SK-N-SH treated with all-trans-retinoic acid at 6 μM for 48 hours (cell line): ENCODE measurements around the gene CDK14.

Experiments used
- ATAC-seq: fragments of 200-7000 bp; cut with Tn5 transposase; 3 replicates; pipeline ENCODE4 v1.9.1; 2020; ENCODE audit warnings: mild to moderate bottlenecking, moderate library complexity
- BACH2 ChIP-seq: fragments of 250-450 bp; sonication (Bioruptor Pico); IDR thresholded peaks from 2 replicates; pipeline ENCODE4 v1.9.0; 2021; ENCODE audit warnings: mild to moderate bottlenecking, borderline replicate concordance
- CREB5 ChIP-seq: fragments of 250-450 bp; sonication (Bioruptor Pico); IDR thresholded peaks from 2 replicates; pipeline ENCODE4 v1.5.1; 2020; ENCODE audit warnings: low read depth, mild to moderate bottlenecking, moderate library complexity
- CSDC2 ChIP-seq: fragments of 250-450 bp; sonication (Bioruptor Pico); IDR thresholded peaks from 2 replicates; pipeline ENCODE4 v1.5.0; 2020; ENCODE audit warnings: mild to moderate bottlenecking, moderate library complexity
- CSRNP3 ChIP-seq: fragments of 250-450 bp; sonication (Bioruptor Pico); IDR thresholded peaks from 2 replicates; pipeline ENCODE4 v1.5.1; 2021; ENCODE audit warnings: mild to moderate bottlenecking, moderate library complexity
- ESRRG ChIP-seq: fragments of 250-450 bp; sonication (Bioruptor Pico); IDR thresholded peaks from 2 replicates; pipeline ENCODE4 v1.6.1; 2021; ENCODE audit warnings: mild to moderate bottlenecking
- GLIS3 ChIP-seq: fragments of 250-450 bp; sonication (Bioruptor Pico); IDR thresholded peaks from 2 replicates; pipeline ENCODE4 v1.5.0; 2020; ENCODE audit warnings: mild to moderate bottlenecking, moderate library complexity
- OSR1 ChIP-seq: fragments of 250-450 bp; sonication (Bioruptor Pico); IDR thresholded peaks from 2 replicates; pipeline ENCODE4 v1.8.0; 2022; ENCODE audit warnings: moderate library complexity, mild to moderate bottlenecking, inconsistent platforms
- PATZ1 ChIP-seq: fragments of 250-450 bp; sonication (Bioruptor Pico); IDR thresholded peaks from 2 replicates; pipeline ENCODE4 v1.8.0; 2020; ENCODE audit warnings: mild to moderate bottlenecking, moderate library complexity, borderline replicate concordance
- POU6F1 ChIP-seq: fragments of 250-450 bp; sonication (Bioruptor Pico); IDR thresholded peaks from 2 replicates; pipeline ENCODE4 v1.8.0; 2021; ENCODE audit warnings: low read depth, mild to moderate bottlenecking, moderate library complexity, borderline replicate concordance
- PPARA ChIP-seq: fragments of 250-450 bp; sonication (Bioruptor Pico); IDR thresholded peaks from 2 replicates; pipeline ENCODE4 v1.5.0; 2020; ENCODE audit warnings: mild to moderate bottlenecking, borderline replicate concordance
- RARB ChIP-seq: fragments of 250-450 bp; sonication (Bioruptor Pico); IDR thresholded peaks from 2 replicates; pipeline ENCODE4 v1.8.0; 2021; ENCODE audit warnings: mild to moderate bottlenecking, moderate library complexity
- SNAI2 ChIP-seq: fragments of 250-450 bp; sonication (Bioruptor Pico); IDR thresholded peaks from 2 replicates; pipeline ENCODE4 v1.5.0; 2020; ENCODE audit warnings: mild to moderate bottlenecking, moderate library complexity
- TOX ChIP-seq: fragments of 250-450 bp; sonication (Bioruptor Pico); IDR thresholded peaks from 2 replicates; pipeline ENCODE4 v1.8.0; 2021; ENCODE audit warnings: mild to moderate bottlenecking, moderate library complexity, borderline replicate concordance
- TSHZ2 ChIP-seq: fragments of 250-450 bp; sonication (Bioruptor Pico); IDR thresholded peaks from 2 replicates; pipeline ENCODE4 v1.5.0; 2020; ENCODE audit warnings: mild to moderate bottlenecking, moderate library complexity
- ZFP3 ChIP-seq: fragments of 250-450 bp; sonication (Bioruptor Pico); IDR thresholded peaks from 2 replicates; pipeline ENCODE4 v1.5.0; 2020; ENCODE audit warnings: mild to moderate bottlenecking, moderate library complexity
- ZFP30 ChIP-seq: fragments of 450-650 bp; formaldehyde crosslinking; IDR thresholded peaks from 2 replicates; pipeline ENCODE4 v1.5.0; 2022; ENCODE audit warnings: mild to moderate bottlenecking, moderate library complexity
- ZNF565 ChIP-seq: fragments of 450-650 bp; formaldehyde crosslinking; conservative IDR thresholded peaks from 2 replicates; pipeline ENCODE4 v1.5.0; 2020; ENCODE audit warnings: low read depth, mild to moderate bottlenecking, moderate library complexity
- ZNF70 ChIP-seq: fragments of 450-650 bp; formaldehyde crosslinking; IDR thresholded peaks from 2 replicates; pipeline ENCODE4 v1.5.0; 2020; ENCODE audit warnings: mild to moderate bottlenecking, moderate library complexity
- ZNF8 ChIP-seq: fragments of 450-650 bp; formaldehyde crosslinking; IDR thresholded peaks from 2 replicates; pipeline ENCODE4 v1.5.0; 2020; ENCODE audit warnings: mild to moderate bottlenecking, moderate library complexity

Gene CDK14

GRCh38 chr7:90838799-90839198, 242.7 kb downstream of the CDK14 start:
- ATAC-seq, result no peak
- TF ChIP-seq OSR1 (no peak), PATZ1 (CRISPR knock-in tag) (no peak), PPARA (CRISPR knock-in tag) (no peak), CSDC2 (CRISPR knock-in tag) (no peak), ZFP30 (CRISPR knock-in tag) (no peak), SNAI2 (CRISPR knock-in tag) (no peak), RARB (CRISPR knock-in tag) (no peak), POU6F1 (CRISPR knock-in tag) (no peak)

GRCh38 chr7:90839316-90839715, 243.2 kb downstream of the CDK14 start:
- no peak for ATAC-seq

More at GRCh38 chr7:90839316-90839715, 243.2 kb downstream of the CDK14 start:
- TF ChIP-seq CREB5 (CRISPR knock-in tag) (no peak), RARB (CRISPR knock-in tag) (no peak), ZNF70 (no peak), OSR1 (no peak), PATZ1 (CRISPR knock-in tag) (no peak), ZFP30 (CRISPR knock-in tag) (no peak), ZFP3 (CRISPR knock-in tag) (no peak), TSHZ2 (CRISPR knock-in tag) (no peak), TOX (CRISPR knock-in tag) (no peak), CSRNP3 (no peak), GLIS3 (CRISPR knock-in tag) (no peak), ESRRG (CRISPR knock-in tag) (no peak), BACH2 (no peak), ZNF8 (CRISPR knock-in tag) (no peak), ZNF565 (CRISPR knock-in tag) (no peak), SNAI2 (CRISPR knock-in tag) (no peak), POU6F1 (CRISPR knock-in tag) (no peak), CSDC2 (CRISPR knock-in tag) (no peak)
